ENCODE measurements around the gene PTGDR. TPM values are rescaled to one million over a fixed set of nuclear protein-coding genes. Genes with fewer than 3 reads are reported as not detected.

Gene PTGDR
- total and polyA plus RNA-seq, 2 donors (not counting 1 experiment from before 2014, with no cell fraction given) = 0.08 TPM; not detected in 1

GRCh38 chr14:52266782-52267181 is 716 bp upstream of the PTGDR start:
- Histone ChIP-seq H3K79me2 (ENCODE audit: control insufficient read depth, insufficient read depth, low read length) (no peaks in the 10 kb centered on the region), H2AFZ (ENCODE audit: low read length) (no peak overlapping the region), H3K4me3 (replicated peaks in 1 of 4; ENCODE audit: control extremely low read depth in 1 of 4, insufficient read depth in 1 of 4, low read depth in 3 of 4, low read length in 4 of 4) (no peak overlapping the region), H3K9ac (ENCODE audit: insufficient read depth, low read length) (no peak overlapping the region), H3K4me1 (ENCODE audit: control insufficient read depth, extremely low read depth, insufficient read depth, low read length) (peaks cover 4% of the 10 kb centered on the region), H3K9me3 (ENCODE audit: control insufficient read depth, insufficient read depth, low read depth, low read length) (no peaks in the 10 kb centered on the region), H4K20me1 (ENCODE audit: control insufficient read depth, extremely low read depth, insufficient read depth, low read length) (no peaks in the 10 kb centered on the region), H3K4me2 (ENCODE audit: extremely low read depth, insufficient read depth, low read length) (no peak overlapping the region), H3K27me3 (ENCODE audit: control insufficient read depth, insufficient read depth, low read length) (peaks cover 29% of the 10 kb centered on the region), H3K36me3 (ENCODE audit: control insufficient read depth, insufficient read depth, low read length) (no peaks in the 10 kb centered on the region), H3K27ac (ENCODE audit: insufficient read depth, low read length) (no peak overlapping the region)
- TF ChIP-seq CTCF (conservative IDR thresholded peaks at IDR 0.05 in 1 of 2, IDR thresholded peaks at IDR 0.05 in 1 of 2; ENCODE audit: low read depth in 1 of 2, low read length in 2 of 2) (no peak), EZH2 (IDR thresholded peaks at IDR 0.05; ENCODE audit: low read length, missing control alignments) (no peak)
- DNase-seq (ENCODE audit: low read depth in 2 of 2) = peak; percentile 5 to 47

GRCh38 chr14:52268279-52269061 is 972 bp downstream of the PTGDR start:
- no peaks in the 10 kb centered on the region for H4K20me1 ChIP-seq (ENCODE audit: control insufficient read depth, extremely low read depth, insufficient read depth, low read length)
- H3K36me3 ChIP-seq (ENCODE audit: control insufficient read depth, insufficient read depth, low read length) = no peaks in the 10 kb centered on the region
- peak overlapping the region; percentile 36 for H2AFZ ChIP-seq (ENCODE audit: low read length)
- peak overlapping the region; percentile 21 for H3K4me2 ChIP-seq (ENCODE audit: extremely low read depth, insufficient read depth, low read length)
- TF ChIP-seq CTCF (conservative IDR thresholded peaks at IDR 0.05 in 1 of 2, IDR thresholded peaks at IDR 0.05 in 1 of 2; ENCODE audit: low read depth in 1 of 2, low read length in 2 of 2) = no peak
- TF ChIP-seq EZH2 (IDR thresholded peaks at IDR 0.05; ENCODE audit: low read length, missing control alignments) = peak; percentile 69
- no peaks in the 10 kb centered on the region for H3K79me2 ChIP-seq (ENCODE audit: control insufficient read depth, insufficient read depth, low read length)
- H3K9me3 ChIP-seq (ENCODE audit: control insufficient read depth, insufficient read depth, low read depth, low read length) = no peaks in the 10 kb centered on the region
- H3K4me3 ChIP-seq (replicated peaks in 1 of 4; ENCODE audit: control extremely low read depth in 1 of 4, insufficient read depth in 1 of 4, low read depth in 3 of 4, low read length in 4 of 4) = peak overlapping the region; percentile 10 to 35 (median 17)
- no peak overlapping the region for H3K27ac ChIP-seq (ENCODE audit: insufficient read depth, low read length)
- H3K4me1 ChIP-seq (ENCODE audit: control insufficient read depth, extremely low read depth, insufficient read depth, low read length) = peaks cover 4% of the 10 kb centered on the region
- H3K27me3 ChIP-seq (ENCODE audit: control insufficient read depth, insufficient read depth, low read length) = peaks cover 29% of the 10 kb centered on the region
- H3K9ac ChIP-seq (ENCODE audit: insufficient read depth, low read length) = no peak overlapping the region
- DNase-seq (ENCODE audit: low read depth in 2 of 2) = peak; percentile 35 to 54

- H4K20me1 ChIP-seq (ENCODE audit: control insufficient read depth, extremely low read depth, insufficient read depth, low read length) = no peaks in the 10 kb centered on the region
- no peak for TF ChIP-seq CTCF (conservative IDR thresholded peaks at IDR 0.05 in 1 of 2, IDR thresholded peaks at IDR 0.05 in 1 of 2; ENCODE audit: low read depth in 1 of 2, low read length in 2 of 2)
- TF ChIP-seq EZH2 (IDR thresholded peaks at IDR 0.05; ENCODE audit: low read length, missing control alignments) = no peak
- no peak for DNase-seq (ENCODE audit: low read depth in 2 of 2)
- H2AFZ ChIP-seq (ENCODE audit: low read length) = no peak overlapping the region
- H3K36me3 ChIP-seq (ENCODE audit: control insufficient read depth, insufficient read depth, low read length) = no peaks in the 10 kb centered on the region
- peak overlapping the region; percentile 21 for H3K4me2 ChIP-seq (ENCODE audit: extremely low read depth, insufficient read depth, low read length)
- H3K27me3 ChIP-seq (ENCODE audit: control insufficient read depth, insufficient read depth, low read length) = peaks cover 29% of the 10 kb centered on the region
- peaks cover 4% of the 10 kb centered on the region for H3K4me1 ChIP-seq (ENCODE audit: control insufficient read depth, extremely low read depth, insufficient read depth, low read length)
- H3K27ac ChIP-seq (ENCODE audit: insufficient read depth, low read length) = no peak overlapping the region
- no peaks in the 10 kb centered on the region for H3K79me2 ChIP-seq (ENCODE audit: control insufficient read depth, insufficient read depth, low read length)
- no peaks in the 10 kb centered on the region for H3K9me3 ChIP-seq (ENCODE audit: control insufficient read depth, insufficient read depth, low read depth, low read length)
- peak overlapping the region; percentile 10 to 35 (median 17) for H3K4me3 ChIP-seq (replicated peaks in 1 of 4; ENCODE audit: control extremely low read depth in 1 of 4, insufficient read depth in 1 of 4, low read depth in 3 of 4, low read length in 4 of 4)
- H3K9ac ChIP-seq (ENCODE audit: insufficient read depth, low read length) = no peak overlapping the region
These were observed 1.6 kb downstream of the PTGDR start for GRCh38 chr14:52269100-52269499.

Data from fibroblast of lung (primary cell).